ENCODE data around the gene NCAPH2. TPM values are rescaled to one million over a fixed set of nuclear protein-coding genes. Genes with fewer than 3 reads are reported as not detected.

Gene NCAPH2
- total and polyA plus RNA-seq, 2 experiments from 2014 or later: 50.3 to 59.4 TPM

DNA sequence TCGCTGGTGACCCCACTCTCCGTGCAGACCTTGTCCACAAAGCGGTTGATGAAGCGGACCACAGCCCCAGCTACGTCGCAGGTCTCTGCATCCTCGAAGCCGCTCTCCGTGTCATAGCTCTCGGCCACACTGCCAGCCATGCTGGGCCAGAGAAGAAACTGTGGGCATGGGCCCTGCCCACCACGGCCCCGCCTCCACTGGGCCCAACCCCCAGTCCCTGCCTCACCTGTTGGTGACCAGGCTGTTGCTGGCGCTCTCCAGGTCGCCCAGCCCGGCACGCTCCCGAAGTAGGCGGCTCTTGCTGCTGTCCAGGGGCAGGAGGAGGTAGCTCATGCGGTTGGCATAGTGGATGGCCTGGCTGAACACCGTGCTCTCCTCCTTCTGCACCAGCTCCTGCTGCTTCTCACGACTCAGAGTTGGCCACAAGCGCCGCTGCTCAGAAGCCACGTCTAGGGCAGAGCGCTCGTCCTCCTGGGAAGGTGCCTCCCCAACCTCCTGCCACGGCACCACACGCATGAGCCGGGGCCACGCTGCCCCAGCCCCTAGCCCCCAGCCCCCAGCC, 46.0 kb upstream of the NCAPH2 start:
- H3K4me1 ChIP-seq (ENCODE audit: low read depth): no peaks in the 10 kb centered on the region
- TF ChIP-seq, protein P1, sequence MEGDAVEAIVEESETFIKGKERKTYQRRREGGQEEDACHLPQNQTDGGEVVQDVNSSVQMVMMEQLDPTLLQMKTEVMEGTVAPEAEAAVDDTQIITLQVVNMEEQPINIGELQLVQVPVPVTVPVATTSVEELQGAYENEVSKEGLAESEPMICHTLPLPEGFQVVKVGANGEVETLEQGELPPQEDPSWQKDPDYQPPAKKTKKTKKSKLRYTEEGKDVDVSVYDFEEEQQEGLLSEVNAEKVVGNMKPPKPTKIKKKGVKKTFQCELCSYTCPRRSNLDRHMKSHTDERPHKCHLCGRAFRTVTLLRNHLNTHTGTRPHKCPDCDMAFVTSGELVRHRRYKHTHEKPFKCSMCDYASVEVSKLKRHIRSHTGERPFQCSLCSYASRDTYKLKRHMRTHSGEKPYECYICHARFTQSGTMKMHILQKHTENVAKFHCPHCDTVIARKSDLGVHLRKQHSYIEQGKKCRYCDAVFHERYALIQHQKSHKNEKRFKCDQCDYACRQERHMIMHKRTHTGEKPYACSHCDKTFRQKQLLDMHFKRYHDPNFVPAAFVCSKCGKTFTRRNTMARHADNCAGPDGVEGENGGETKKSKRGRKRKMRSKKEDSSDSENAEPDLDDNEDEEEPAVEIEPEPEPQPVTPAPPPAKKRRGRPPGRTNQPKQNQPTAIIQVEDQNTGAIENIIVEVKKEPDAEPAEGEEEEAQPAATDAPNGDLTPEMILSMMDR (IDR thresholded peaks at IDR 0.05; ENCODE audit: low read depth, low read length): no peak
- no peak overlapping the region for H3K4me3 ChIP-seq
- H3K27me3 ChIP-seq: no peaks in the 10 kb centered on the region
- H3K36me3 ChIP-seq: peaks cover 56% of the 10 kb centered on the region
- H3K9me3 ChIP-seq (ENCODE audit: low read depth): no peaks in the 10 kb centered on the region
- DNase-seq (ENCODE audit: low read depth in 1 of 2, low spot score in 1 of 2): no peak
- H3K27ac ChIP-seq: no peak overlapping the region

DNA sequence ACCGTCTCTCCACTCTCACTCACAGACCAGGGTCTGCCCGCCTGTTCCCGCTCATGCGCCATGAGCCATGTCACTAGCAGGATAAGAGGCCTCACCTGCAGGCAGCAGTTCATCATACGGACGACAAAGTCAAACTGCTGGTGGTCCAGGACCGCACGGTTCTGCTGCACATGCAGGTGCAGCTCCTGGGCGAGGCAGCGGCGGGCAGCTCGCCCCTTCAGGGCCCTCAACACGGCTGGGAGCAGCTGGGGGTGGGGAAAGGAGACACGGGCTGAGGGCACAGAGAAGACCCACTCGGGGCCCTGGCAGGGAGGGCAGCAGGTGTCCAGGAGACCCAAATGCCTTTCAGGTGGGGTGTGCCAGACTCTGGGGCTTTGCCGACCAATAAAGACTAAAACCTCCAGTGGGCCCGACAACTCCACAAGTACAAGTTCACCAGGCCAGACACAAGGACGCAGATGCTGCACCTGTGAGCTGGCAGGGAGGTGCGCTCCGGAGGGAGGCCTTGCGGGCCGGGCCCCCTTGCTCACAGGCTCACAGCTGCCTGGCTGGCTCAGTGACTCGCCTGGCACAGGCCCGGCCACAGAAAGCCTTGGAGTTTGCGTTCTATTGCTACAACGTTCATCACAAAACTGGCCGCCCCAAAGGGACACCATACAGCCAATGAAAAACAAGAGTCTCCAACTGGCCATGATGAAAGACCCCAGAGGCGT, 44.7 kb upstream of the NCAPH2 start:
- TF ChIP-seq, protein P1 (IDR thresholded peaks at IDR 0.05; ENCODE audit: low read depth, low read length): no peak
- Histone ChIP-seq H3K27ac (no peak overlapping the region), H3K9me3 (ENCODE audit: low read depth) (no peaks in the 10 kb centered on the region), H3K27me3 (no peaks in the 10 kb centered on the region), H3K36me3 (peaks cover 60% of the 10 kb centered on the region), H3K4me1 (ENCODE audit: low read depth) (no peaks in the 10 kb centered on the region), H3K4me3 (no peak overlapping the region)
- DNase-seq (ENCODE audit: low read depth in 1 of 2, low spot score in 1 of 2): no peak

DNA sequence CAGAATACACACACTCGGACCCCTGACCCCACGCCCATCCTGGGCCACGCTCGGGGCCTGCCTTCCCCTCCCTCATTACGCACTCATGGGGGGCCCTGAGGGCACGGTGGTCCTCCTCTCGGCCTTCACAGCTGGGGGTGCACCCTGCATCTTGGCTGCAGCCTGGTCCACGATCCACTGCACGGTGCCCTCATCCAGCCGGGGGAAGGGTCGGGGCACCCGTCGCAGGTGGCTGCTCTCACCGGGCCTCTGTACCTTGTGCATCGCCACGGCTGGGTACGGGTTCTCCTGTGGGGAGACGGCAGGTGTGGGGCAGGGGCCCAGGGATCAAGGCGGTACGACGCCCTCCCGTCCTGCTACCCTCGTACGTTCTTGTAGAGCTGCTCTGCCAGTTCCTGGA, 43.6 kb upstream of the NCAPH2 start:
- Histone ChIP-seq H3K4me1 (ENCODE audit: low read depth) (no peaks in the 10 kb centered on the region), H3K27me3 (no peaks in the 10 kb centered on the region), H3K36me3 (peaks cover 60% of the 10 kb centered on the region), H3K9me3 (ENCODE audit: low read depth) (no peaks in the 10 kb centered on the region), H3K27ac (no peak overlapping the region), H3K4me3 (no peak overlapping the region)
- DNase-seq (ENCODE audit: low read depth in 1 of 2, low spot score in 1 of 2): no peak
- TF ChIP-seq, protein P1 (IDR thresholded peaks at IDR 0.05; ENCODE audit: low read depth, low read length): no peak

DNA sequence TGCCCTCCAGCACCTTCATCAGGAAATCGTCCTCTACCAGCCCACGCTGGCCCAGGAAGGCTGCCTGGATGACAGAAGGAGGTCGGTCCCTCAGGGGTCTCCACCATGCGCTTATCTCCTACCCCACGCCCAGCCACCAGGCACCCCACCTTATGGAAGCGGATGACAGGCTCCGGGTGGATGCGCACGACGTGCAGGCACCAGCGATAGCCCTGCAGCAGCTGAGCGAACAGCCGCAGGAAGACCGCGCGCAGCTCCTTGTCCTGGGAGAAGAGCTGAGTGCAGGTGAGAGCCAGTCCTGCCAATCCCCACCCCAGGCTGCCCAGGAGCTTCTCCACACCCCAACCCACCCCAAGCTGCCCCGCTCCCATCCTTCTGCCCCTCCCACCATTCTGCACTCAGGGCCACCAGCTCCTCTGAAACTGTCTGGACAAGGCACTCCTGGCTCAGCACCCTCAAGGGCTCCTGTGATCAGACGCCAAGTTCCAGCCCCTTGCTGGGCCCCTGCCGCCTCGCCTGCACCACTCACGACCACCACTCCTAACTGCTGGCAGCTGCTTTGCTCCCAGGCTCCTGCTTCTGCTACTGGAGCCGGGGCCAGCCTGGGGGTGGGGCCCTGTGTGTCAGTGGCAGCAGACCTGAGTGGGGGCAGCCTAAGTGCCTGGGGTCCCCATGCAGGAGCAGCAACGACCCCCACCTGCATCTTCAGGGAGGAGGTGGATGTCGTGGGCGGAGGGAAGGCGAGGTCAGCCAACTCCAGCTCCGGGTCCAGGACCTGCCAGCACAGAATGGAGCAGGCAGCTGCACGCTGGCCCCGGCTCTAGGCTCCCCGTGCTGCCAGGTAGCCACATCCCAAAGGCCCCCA, 42.7 kb upstream of the NCAPH2 start:
- no peaks in the 10 kb centered on the region for H3K4me1 ChIP-seq (ENCODE audit: low read depth)
- H3K9me3 ChIP-seq (ENCODE audit: low read depth): no peaks in the 10 kb centered on the region
- H3K27ac ChIP-seq: no peak overlapping the region
- no peak overlapping the region for H3K4me3 ChIP-seq
- TF ChIP-seq, protein P1 (IDR thresholded peaks at IDR 0.05; ENCODE audit: low read depth, low read length): no peak
- H3K27me3 ChIP-seq: no peaks in the 10 kb centered on the region
- H3K36me3 ChIP-seq: peaks cover 60% of the 10 kb centered on the region
- no peak for DNase-seq (ENCODE audit: low read depth in 1 of 2, low spot score in 1 of 2)

DNA sequence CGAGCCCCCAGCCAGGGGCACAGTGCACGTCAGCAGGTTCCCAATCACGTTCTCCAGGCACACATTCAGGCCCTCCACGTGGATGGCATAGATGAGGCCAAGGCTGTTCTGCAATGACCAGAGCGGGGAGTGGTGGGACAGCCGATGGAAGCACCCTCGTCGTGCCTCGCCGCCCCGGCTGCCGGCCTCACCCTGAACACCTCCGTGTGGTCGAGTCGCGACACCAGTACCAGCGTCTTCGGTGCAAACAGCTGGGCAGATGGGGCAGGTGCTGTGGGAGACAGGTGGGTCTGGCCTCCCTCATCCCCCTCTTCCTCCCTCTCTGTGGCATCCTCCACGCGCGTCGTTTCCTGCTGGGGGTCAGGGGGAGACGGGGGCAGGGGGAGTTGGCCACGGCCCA, 40.7 kb upstream of the NCAPH2 start:
- H3K36me3 ChIP-seq: peaks cover 43% of the 10 kb centered on the region
- H3K4me3 ChIP-seq: no peak overlapping the region
- no peaks in the 10 kb centered on the region for H3K4me1 ChIP-seq (ENCODE audit: low read depth)
- no peaks in the 10 kb centered on the region for H3K27me3 ChIP-seq
- DNase-seq (ENCODE audit: low read depth in 1 of 2, low spot score in 1 of 2): no peak
- H3K27ac ChIP-seq: no peak overlapping the region
- TF ChIP-seq, protein P1 (IDR thresholded peaks at IDR 0.05; ENCODE audit: low read depth, low read length): no peak
- H3K9me3 ChIP-seq (ENCODE audit: low read depth): no peaks in the 10 kb centered on the region
